ENCODE measurements around the gene CEND1.

- no peak for TF ChIP-seq POLR2A (IDR thresholded peaks at IDR 0.05)
- TF ChIP-seq, protein P1, sequence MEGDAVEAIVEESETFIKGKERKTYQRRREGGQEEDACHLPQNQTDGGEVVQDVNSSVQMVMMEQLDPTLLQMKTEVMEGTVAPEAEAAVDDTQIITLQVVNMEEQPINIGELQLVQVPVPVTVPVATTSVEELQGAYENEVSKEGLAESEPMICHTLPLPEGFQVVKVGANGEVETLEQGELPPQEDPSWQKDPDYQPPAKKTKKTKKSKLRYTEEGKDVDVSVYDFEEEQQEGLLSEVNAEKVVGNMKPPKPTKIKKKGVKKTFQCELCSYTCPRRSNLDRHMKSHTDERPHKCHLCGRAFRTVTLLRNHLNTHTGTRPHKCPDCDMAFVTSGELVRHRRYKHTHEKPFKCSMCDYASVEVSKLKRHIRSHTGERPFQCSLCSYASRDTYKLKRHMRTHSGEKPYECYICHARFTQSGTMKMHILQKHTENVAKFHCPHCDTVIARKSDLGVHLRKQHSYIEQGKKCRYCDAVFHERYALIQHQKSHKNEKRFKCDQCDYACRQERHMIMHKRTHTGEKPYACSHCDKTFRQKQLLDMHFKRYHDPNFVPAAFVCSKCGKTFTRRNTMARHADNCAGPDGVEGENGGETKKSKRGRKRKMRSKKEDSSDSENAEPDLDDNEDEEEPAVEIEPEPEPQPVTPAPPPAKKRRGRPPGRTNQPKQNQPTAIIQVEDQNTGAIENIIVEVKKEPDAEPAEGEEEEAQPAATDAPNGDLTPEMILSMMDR (IDR thresholded peaks at IDR 0.05), result no peak
- no peak for TF ChIP-seq EP300 (IDR thresholded peaks at IDR 0.05)
- TF ChIP-seq POLR2AphosphoS5 (IDR thresholded peaks at IDR 0.05), result no peak
Observed at GRCh38 chr11:765802-766091, 24.1 kb downstream of the CEND1 start.

Data from stomach (tissue), 4 donors.